Right lung (tissue), 5 donors: ENCODE results near the gene C8G. TPM values are rescaled to one million over a fixed set of nuclear protein-coding genes. Genes with fewer than 3 reads are reported as not detected.

Experiments
- DNase-seq, 2 donors: peaks; one replicate each; pipeline ENCODE4 v3.0.0-alpha.2; 2013
- polyA plus RNA-seq, 5 donors: library from polyadenylated mRNA; unstranded; fragments of 120-200 nt; gene quantifications; one replicate each; pipeline versions ENCODE4 v1.2.1 to v1.2.3, GENCODE V29; 2013; ENCODE audit warnings: inconsistent platforms in 1 of 5, low replicate concordance in 1 of 5; ENCODE audit not compliant: insufficient read length in 5 of 5, insufficient read depth in 1 of 5

Gene C8G
- polyA plus RNA-seq, 5 donors: 0.33 to 0.78 (median 0.41) TPM; not detected in 1

- DNase-seq: no peak
These were observed 8.8 kb downstream of the C8G start for GRCh38 chr9:136953771-136954269.

GRCh38 chr9:136954270-136955083, 9.4 kb downstream of the C8G start:
- DNase-seq: no peak

- no peak for DNase-seq
These were observed 10.3 kb downstream of the C8G start for GRCh38 chr9:136955202-136955942.

DNA sequence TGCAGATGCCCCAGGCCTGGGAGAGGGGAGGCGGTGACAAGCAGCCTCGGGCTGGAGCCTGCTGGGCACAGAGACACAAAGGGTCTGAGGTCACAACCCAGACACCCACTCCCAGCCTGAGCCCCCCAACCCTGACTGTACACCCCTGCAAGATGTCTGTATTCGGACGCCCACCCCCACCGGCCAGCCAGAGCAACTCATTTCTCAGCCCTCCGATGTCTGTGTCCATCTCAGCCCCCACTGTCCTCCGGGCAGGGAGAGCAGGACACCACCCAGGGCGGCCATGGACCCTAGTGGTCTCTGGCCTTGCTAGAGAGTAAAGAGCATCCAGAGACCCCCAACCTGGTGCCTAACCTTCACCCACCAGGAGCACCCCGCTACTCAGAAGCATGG, 10.9 kb downstream of the C8G start:
- DNase-seq: no peak

GRCh38 chr9:136956604-136957003, 11.6 kb downstream of the C8G start:
- no peak for DNase-seq

GRCh38 chr9:136957461-136957860, 12.4 kb downstream of the C8G start:
- DNase-seq: no peak

- DNase-seq: no peak
These were observed 12.9 kb downstream of the C8G start for GRCh38 chr9:136957901-136958300.

- DNase-seq: no peak
These were observed 13.4 kb downstream of the C8G start for GRCh38 chr9:136958473-136958872.

- no peak for DNase-seq
These were observed 14.1 kb downstream of the C8G start for GRCh38 chr9:136958898-136959850.

- DNase-seq: no peak
These were observed 15.3 kb downstream of the C8G start for GRCh38 chr9:136960212-136960937.

DNA sequence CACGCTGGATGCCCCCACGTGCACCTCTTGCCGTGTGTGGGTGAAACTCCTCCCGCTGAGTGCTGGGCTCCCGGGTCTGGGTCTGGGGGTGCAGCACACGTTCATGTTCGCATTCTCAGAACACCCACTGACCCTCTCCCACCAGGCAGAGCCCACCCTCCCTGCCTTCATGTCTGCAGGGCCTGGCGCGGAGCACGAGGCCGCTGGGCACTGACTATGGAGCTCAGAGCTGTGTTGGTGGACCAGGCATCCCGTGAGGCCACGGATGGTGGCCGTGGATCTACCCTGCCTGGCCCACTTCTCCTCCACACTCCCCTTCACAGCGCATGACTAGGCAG, 15.9 kb downstream of the C8G start:
- DNase-seq: no peak

- no peak for DNase-seq
These were observed 16.4 kb downstream of the C8G start for GRCh38 chr9:136961279-136962065.

GRCh38 chr9:136962163-136962562, 17.1 kb downstream of the C8G start:
- DNase-seq: no peak

- DNase-seq: no peak
These were observed 17.7 kb downstream of the C8G start for GRCh38 chr9:136962701-136963248.

- DNase-seq: no peak
These were observed 18.3 kb downstream of the C8G start for GRCh38 chr9:136963341-136963740.

- no peak for DNase-seq
These were observed 18.7 kb downstream of the C8G start for GRCh38 chr9:136963751-136964150.

GRCh38 chr9:136964171-136964689, 19.2 kb downstream of the C8G start:
- no peak for DNase-seq

DNA sequence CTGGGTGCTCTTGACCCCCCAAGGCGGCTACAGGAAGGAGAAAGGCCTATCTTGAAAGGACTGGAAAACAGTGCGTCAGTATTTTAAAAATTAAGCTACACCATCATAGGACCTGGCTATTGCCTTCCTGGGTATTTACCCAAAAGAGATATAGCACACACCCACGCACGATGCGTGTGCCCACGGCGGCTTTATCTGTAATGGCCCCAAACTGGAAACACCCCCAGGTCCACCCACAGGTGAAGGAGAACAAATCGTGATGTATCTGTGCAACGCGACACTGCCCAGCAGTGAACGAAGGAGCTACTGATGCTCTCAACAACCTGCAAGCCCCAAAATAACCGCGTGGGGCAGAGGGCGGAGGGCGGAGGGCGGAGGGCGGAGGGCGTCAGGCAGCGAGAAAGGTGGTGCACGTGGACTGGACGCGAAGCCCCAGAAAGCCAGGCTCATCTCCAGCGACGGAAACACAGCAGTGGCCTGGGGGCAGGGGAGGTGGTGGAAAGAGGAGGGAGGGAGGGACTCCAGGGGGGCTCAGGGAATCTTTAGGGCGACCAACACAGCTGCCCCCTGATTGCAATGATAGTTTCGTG, 19.9 kb downstream of the C8G start:
- DNase-seq: no peak

DNA sequence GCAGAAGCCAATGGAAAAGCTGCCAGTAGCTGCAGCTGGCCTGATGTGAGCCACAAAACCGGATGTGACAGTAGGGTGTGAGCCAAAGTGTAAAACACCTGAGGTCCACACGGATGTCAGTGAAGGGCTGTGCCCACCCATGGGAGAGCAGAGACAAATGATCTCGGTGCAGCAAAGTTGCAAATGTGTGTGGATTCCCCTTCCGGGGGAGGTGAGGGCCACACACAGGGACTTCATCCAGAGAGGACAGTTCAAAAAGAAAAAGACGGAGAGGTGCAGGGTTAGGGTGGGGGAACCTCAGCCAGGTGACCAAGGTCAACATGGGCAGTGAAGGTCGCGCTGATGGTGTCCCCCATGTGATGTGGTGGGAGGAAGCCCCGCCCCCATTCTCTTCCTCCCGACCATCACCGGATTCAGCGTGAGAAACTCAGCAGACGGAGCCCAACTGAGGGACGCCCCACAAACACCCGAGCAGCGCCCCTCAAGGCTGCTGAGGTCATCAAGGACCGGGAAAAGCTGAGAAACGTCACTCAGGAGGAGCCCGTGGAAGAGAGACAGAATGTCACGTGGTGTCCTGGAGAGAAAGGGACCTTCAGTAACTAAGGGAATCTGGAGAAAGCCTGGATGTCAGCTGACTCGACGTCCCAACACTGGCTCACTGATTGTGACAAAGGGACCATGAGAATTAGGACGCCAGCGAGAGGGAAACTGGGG, 20.9 kb downstream of the C8G start:
- DNase-seq: no peak
